Transverse colon (tissue), 4 donors: ENCODE data around the gene C11orf52. TPM values are rescaled to one million over a fixed set of nuclear protein-coding genes. Genes with fewer than 3 reads are reported as not detected.

Experiments used
- small RNA-seq, 4 donors: library from RNA; depleted of rRNA; stranded (forward); fragments of <200 nt; gene quantifications; one replicate each; pipeline ENCODE3, GENCODE V24; 2016
- total RNA-seq, 4 donors: library from RNA; depleted of rRNA; stranded (reverse); fragments of >200 nt; gene quantifications; one replicate each; pipeline ENCODE4 v1.1.0, GENCODE V29; 2016

The C11orf52 gene
- total RNA-seq, 4 donors from 2014 or later = 3.0 to 11.1 (median 9.1) TPM; not detected in 1

Small RNAs within 50 kb of the gene (small RNA-seq; reads per million reads assigned to genes)
- gene C11orf52 = 0 reads per million in 4 donors
- 0 reads per million in 4 donors for gene RNA5SP351
- gene RPL37AP8 = 0 to 5.5 (median 0.71) reads per million in 4 donors

Other genes with a start within 250 kb of the C11orf52 start
- 10 to 100 TPM; 28.1 to 55.5 (median 41.5) TPM for gene PPP2R1B, start 152.5 kb upstream of the C11orf52 start, total RNA-seq
- gene ALG9, start 47.3 kb upstream of the C11orf52 start, total RNA-seq = 10 to 100 TPM; 18.4 to 51.1 (median 35.0) TPM
- gene FDXACB1, start 39.7 kb upstream of the C11orf52 start, total RNA-seq = 1 to 10 TPM in 3 of 4 donors, not detected in 1; 1.4 to 3.4 (median 1.5) TPM
- gene CFAP68, start 39.4 kb upstream of the C11orf52 start, total RNA-seq = 10 to 100 TPM in 2 of 4 donors, under 1 TPM in 1, not detected in 1; 0.20 to 19.8 (median 18.8) TPM
- gene CRYAB, start 7.1 kb upstream of the C11orf52 start, total RNA-seq = 100 to 1,000 TPM in 1 of 4 donors, 10 to 100 TPM in 3; 38.0 to 112 (median 68.2) TPM
- gene HSPB2, start 6.2 kb upstream of the C11orf52 start, total RNA-seq = 1 to 10 TPM in 1 of 4 donors, not detected in 3; 1.3 TPM
- 100 to 1,000 TPM in 1 of 4 donors, 10 to 100 TPM in 3; 21.8 to 115 (median 35.0) TPM for gene DIXDC1, start 18.4 kb downstream of the C11orf52 start, total RNA-seq
- 10 to 100 TPM; 20.2 to 40.3 (median 23.8) TPM for gene DLAT, start 106.5 kb downstream of the C11orf52 start, total RNA-seq
- gene PIH1D2, start 155.1 kb downstream of the C11orf52 start, total RNA-seq = 100 to 1,000 TPM in 1 of 4 donors, 1 to 10 TPM in 1, under 1 TPM in 1, not detected in 1; 0.68 to 372 (median 1.6) TPM
- gene NKAPD1, start 155.4 kb downstream of the C11orf52 start, total RNA-seq = 10 to 100 TPM in 2 of 4 donors, 1 to 10 TPM in 2; 3.0 to 24.0 (median 8.7) TPM
- 10 to 100 TPM; 26.2 to 58.9 (median 40.6) TPM for gene TIMM8B, start 167.8 kb downstream of the C11orf52 start, total RNA-seq
- gene SDHD, start 168.0 kb downstream of the C11orf52 start, total RNA-seq = 100 to 1,000 TPM in 3 of 4 donors, 10 to 100 TPM in 1; 30.3 to 268 (median 145) TPM
- 100 to 1,000 TPM in 1 of 4 donors, 10 to 100 TPM in 3; 18.1 to 169 (median 76.0) TPM for gene IL18, start 245.2 kb downstream of the C11orf52 start, total RNA-seq
- gene TEX12, start 248.5 kb downstream of the C11orf52 start, total RNA-seq = 1 to 10 TPM in 1 of 4 donors, under 1 TPM in 1, not detected in 2; 0.96 to 1.3 TPM